ENCODE results near the gene RBP5.

The RBP5 gene

DNA sequence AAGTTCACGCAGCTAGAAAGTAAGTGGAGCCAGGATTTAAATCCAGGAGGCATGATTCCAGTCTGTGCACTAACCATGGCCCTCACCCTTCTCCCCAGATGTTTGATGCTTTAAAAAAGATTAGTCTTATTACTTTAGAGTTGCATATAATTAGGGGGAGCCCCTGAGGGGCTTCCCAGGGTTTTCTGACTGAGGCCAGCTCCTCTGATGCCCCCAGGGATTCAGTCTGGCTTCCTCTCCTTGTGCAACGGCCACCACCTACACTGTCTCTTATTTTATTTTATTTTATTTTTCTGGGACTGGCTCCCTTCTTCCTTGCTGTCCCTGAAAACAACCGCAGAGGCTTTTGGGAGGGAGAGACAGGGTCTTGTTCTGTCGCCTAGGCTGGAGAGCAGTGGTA, 24.1 kb upstream of the RBP5 start:
- H3K4me3 ChIP-seq (ENCODE audit: low read depth, low read length): no peak overlapping the region
- DNase-seq (ENCODE audit: low read depth): no peak
- TF ChIP-seq POLR2A (IDR thresholded peaks at IDR 0.05; ENCODE audit: extremely low read depth, insufficient read length): no peak
- no peak for TF ChIP-seq MYC (IDR thresholded peaks at IDR 0.05; ENCODE audit: low read depth, low read length)
- TF ChIP-seq, protein P1, sequence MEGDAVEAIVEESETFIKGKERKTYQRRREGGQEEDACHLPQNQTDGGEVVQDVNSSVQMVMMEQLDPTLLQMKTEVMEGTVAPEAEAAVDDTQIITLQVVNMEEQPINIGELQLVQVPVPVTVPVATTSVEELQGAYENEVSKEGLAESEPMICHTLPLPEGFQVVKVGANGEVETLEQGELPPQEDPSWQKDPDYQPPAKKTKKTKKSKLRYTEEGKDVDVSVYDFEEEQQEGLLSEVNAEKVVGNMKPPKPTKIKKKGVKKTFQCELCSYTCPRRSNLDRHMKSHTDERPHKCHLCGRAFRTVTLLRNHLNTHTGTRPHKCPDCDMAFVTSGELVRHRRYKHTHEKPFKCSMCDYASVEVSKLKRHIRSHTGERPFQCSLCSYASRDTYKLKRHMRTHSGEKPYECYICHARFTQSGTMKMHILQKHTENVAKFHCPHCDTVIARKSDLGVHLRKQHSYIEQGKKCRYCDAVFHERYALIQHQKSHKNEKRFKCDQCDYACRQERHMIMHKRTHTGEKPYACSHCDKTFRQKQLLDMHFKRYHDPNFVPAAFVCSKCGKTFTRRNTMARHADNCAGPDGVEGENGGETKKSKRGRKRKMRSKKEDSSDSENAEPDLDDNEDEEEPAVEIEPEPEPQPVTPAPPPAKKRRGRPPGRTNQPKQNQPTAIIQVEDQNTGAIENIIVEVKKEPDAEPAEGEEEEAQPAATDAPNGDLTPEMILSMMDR (IDR thresholded peaks at IDR 0.05; ENCODE audit: low read depth, low read length): no peak
- TF ChIP-seq, protein P2, sequence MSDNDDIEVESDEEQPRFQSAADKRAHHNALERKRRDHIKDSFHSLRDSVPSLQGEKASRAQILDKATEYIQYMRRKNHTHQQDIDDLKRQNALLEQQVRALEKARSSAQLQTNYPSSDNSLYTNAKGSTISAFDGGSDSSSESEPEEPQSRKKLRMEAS (IDR thresholded peaks at IDR 0.05; ENCODE audit: low read depth, low read length): no peak

DNA sequence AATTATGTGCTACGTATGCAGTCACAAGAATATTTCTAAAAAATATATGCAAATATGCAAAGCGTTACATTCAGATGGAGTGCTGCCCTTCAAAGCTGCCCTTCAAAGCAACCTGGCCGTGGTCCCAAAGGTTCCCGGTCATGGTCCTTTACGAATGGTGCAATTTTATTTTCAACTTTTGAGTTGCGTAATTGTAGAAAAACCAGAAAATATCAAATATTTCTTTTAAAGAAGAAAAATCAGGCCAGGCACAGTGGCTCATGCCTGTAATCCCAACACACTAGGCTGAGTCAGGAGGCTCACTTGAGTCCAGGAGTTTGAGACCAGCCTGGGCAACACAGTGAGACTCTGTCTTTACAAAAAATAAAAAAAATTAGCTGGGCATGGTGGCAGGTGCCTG, 22.8 kb upstream of the RBP5 start:
- no peak for DNase-seq (ENCODE audit: low read depth)
- TF ChIP-seq, protein P2 (IDR thresholded peaks at IDR 0.05; ENCODE audit: low read depth, low read length): no peak
- TF ChIP-seq, protein P1 (IDR thresholded peaks at IDR 0.05; ENCODE audit: low read depth, low read length): no peak
- TF ChIP-seq POLR2A (IDR thresholded peaks at IDR 0.05; ENCODE audit: extremely low read depth, insufficient read length) (no peak), MYC (IDR thresholded peaks at IDR 0.05; ENCODE audit: low read depth, low read length) (no peak)
- H3K4me3 ChIP-seq (ENCODE audit: low read depth, low read length): no peak overlapping the region

DNA sequence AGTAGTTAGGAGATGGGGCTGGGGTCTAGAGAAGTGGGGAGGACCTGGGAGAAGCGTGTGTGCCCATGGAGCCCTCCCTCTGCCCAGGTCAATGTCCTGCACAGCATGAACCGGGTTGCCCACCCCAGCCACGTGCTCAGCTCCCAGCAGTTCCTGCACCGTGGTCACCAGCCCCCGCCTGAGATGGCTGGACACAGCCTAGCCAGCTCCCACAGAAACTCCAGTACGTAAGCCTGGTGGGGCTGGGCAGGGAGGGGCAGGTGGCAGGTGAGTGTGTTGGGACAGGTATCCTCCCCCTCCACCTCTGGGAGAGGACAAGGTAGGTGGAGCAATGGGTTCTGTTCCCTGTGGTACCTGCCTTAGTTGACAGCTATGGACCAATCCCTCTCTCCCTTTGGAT, 22.2 kb upstream of the RBP5 start:
- TF ChIP-seq POLR2A (IDR thresholded peaks at IDR 0.05; ENCODE audit: extremely low read depth, insufficient read length): no peak
- DNase-seq (ENCODE audit: low read depth): no peak
- H3K4me3 ChIP-seq (ENCODE audit: low read depth, low read length): no peak overlapping the region

DNA sequence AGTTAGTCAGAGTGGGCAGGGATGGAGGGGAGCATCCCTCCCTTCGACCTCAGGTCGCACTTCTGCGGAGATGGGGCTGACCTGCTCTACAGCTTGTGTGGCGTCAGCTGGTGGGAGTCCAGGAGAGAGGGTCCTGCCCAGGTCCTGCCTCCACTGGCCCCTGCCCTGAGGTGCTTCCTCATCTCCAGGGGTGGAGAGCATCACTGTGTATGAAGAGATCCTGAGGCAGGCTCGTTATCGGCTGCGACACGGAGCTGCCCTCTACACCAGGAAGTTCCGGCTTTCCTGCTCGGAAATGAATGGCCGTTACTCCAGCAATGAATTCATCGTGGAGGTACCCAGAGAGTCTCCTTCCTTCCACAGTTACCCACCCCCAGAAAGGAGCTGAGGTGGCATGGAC, 21.7 kb upstream of the RBP5 start:
- TF ChIP-seq, protein P2 (IDR thresholded peaks at IDR 0.05; ENCODE audit: low read depth, low read length): no peak
- TF ChIP-seq POLR2A (IDR thresholded peaks at IDR 0.05; ENCODE audit: extremely low read depth, insufficient read length): no peak
- no peak for TF ChIP-seq MYC (IDR thresholded peaks at IDR 0.05; ENCODE audit: low read depth, low read length)
- TF ChIP-seq, protein P1 (IDR thresholded peaks at IDR 0.05; ENCODE audit: low read depth, low read length): no peak
- DNase-seq (ENCODE audit: low read depth): no peak
- no peak overlapping the region for H3K4me3 ChIP-seq (ENCODE audit: low read depth, low read length)

DNA sequence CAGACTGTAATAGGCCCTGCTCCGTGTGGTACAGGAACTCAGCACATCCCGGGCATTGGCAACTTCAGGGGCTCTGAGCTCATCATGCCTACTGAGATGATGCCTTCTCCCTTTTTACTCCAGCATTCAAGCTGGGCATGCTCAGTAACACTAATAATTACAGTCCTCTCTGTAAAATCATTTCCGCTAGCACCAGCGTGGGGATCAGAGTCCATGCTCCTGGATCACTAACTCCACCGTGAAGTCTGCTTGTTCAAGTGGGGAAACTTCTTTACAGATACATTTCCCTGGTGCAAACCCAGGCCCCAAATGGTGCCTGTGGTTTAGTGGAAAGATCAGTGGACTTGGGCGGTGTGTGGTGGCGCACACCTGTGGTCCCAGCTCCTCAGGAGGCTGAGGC, 18.2 kb upstream of the RBP5 start:
- H3K4me3 ChIP-seq (ENCODE audit: low read depth, low read length): no peak overlapping the region
- TF ChIP-seq, protein P2 (IDR thresholded peaks at IDR 0.05; ENCODE audit: low read depth, low read length): no peak
- no peak for TF ChIP-seq POLR2A (IDR thresholded peaks at IDR 0.05; ENCODE audit: extremely low read depth, insufficient read length)
- TF ChIP-seq, protein P1 (IDR thresholded peaks at IDR 0.05; ENCODE audit: low read depth, low read length): no peak
- no peak for TF ChIP-seq MYC (IDR thresholded peaks at IDR 0.05; ENCODE audit: low read depth, low read length)
- no peak for DNase-seq (ENCODE audit: low read depth)

DNA sequence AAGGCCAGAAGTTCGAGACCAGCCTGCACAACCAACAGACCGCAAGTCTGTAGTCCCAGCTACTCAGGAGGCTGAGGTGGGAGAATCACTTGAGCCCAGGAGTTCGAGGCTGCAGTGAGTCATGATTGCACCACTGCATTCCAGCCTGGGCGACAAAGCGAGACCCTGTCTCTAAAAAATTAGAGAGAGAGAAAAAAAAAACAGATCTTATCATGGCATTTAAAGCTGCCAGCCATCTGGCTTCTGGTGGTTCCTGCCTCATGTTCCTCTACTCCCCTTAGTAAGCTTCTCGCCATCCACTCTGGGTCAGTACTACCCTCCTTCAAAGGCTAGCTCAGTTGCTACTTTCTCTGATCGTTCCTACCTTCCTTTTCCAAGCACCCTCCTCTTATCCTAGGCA, 17.5 kb upstream of the RBP5 start:
- no peak overlapping the region for H3K4me3 ChIP-seq (ENCODE audit: low read depth, low read length)
- no peak for DNase-seq (ENCODE audit: low read depth)
- TF ChIP-seq, protein P1 (IDR thresholded peaks at IDR 0.05; ENCODE audit: low read depth, low read length): no peak
- TF ChIP-seq MYC (IDR thresholded peaks at IDR 0.05; ENCODE audit: low read depth, low read length) (no peak), POLR2A (IDR thresholded peaks at IDR 0.05; ENCODE audit: extremely low read depth, insufficient read length) (no peak)
- TF ChIP-seq, protein P2 (IDR thresholded peaks at IDR 0.05; ENCODE audit: low read depth, low read length): no peak
